Measurements from ENCODE around the gene ZBTB45. TPM values are rescaled to one million over a fixed set of nuclear protein-coding genes. Genes with fewer than 3 reads are reported as not detected.

ZBTB45 gene
- total RNA-seq, 1 donor from 2014 or later = 22.2 TPM

GRCh38 chr19:58477130-58477529 is 42.5 kb downstream of the ZBTB45 start:
- peak overlapping the region; percentile 85 for H3K4me3 Mint-ChIP-seq (ENCODE audit: unreplicated experiment)
- peak overlapping the region; percentile 89 for H3K27ac Mint-ChIP-seq (ENCODE audit: unreplicated experiment)
- H3K36me3 Mint-ChIP-seq (ENCODE audit: low read depth, unreplicated experiment) = peaks cover 12% of the 10 kb centered on the region
- H3K9me3 Mint-ChIP-seq (ENCODE audit: unreplicated experiment) = no peaks in the 10 kb centered on the region
- TF ChIP-seq CTCF (IDR thresholded peaks at IDR 0.05; ENCODE audit: unreplicated experiment) = no peak
- H3K4me1 Mint-ChIP-seq (ENCODE audit: unreplicated experiment) = peaks cover 8% of the 10 kb centered on the region
- peaks cover 10% of the 10 kb centered on the region for H3K27me3 Mint-ChIP-seq (ENCODE audit: unreplicated experiment)
- no peak for DNase-seq (ENCODE audit: low spot score)

GRCh38 chr19:58476498-58477015 is 43.1 kb downstream of the ZBTB45 start:
- TF ChIP-seq CTCF (IDR thresholded peaks at IDR 0.05; ENCODE audit: unreplicated experiment) = no peak
- Mint-ChIP-seq H3K4me3 (ENCODE audit: unreplicated experiment) (peak overlapping the region; percentile 85), H3K27me3 (ENCODE audit: unreplicated experiment) (peaks cover 10% of the 10 kb centered on the region), H3K9me3 (ENCODE audit: unreplicated experiment) (no peaks in the 10 kb centered on the region), H3K36me3 (ENCODE audit: low read depth, unreplicated experiment) (peaks cover 10% of the 10 kb centered on the region), H3K27ac (ENCODE audit: unreplicated experiment) (peak overlapping the region; percentile 89), H3K4me1 (ENCODE audit: unreplicated experiment) (peaks cover 8% of the 10 kb centered on the region)
- DNase-seq (ENCODE audit: low spot score) = no peak

DNA sequence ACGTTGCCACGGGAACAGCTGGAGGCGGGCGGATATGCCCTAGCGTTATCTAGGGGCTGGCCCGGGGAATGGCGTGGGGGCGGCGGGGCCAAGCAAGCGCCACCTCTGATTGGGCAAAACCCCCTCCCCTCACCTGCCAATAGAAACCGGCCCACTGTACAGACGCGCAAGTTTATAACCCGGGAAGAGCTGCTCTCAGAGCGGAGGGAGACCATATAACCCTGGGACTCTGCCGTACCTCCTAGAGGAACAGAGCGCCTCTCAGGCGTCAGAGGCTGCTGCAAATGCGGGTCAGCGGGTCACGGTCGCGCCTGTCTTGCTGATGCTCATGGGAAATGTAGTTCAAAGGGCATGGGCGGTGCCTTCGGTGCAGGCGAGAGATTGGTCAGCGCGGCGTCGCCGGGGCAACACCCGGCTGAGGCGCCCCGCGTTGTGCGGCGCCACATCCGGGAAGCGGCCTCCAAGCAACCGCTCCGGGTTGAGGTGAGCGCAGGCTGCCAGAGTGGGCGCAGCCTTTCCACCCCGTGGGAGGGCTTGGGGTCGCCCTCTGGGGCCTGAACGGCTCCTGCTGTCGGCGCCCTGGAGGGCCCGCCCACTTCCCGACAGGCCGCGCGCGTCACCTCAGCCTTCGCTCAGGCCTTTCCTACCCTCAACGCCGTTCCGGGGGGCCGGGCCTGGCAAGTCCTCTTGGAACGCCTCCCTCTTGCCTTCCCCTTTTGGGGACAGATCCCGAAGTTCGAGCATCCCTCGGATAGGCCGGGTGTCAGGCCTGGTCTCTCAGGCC is 43.7 kb downstream of the ZBTB45 start, which contains the start of gene ZNF446:
TSS of gene ZNF446 (plus strand) at position 639 of the 784 bp plus-strand sequence. CDS start 867 bp downstream, outside the sequence.
- no peak for TF ChIP-seq CTCF (IDR thresholded peaks at IDR 0.05; ENCODE audit: unreplicated experiment)

DNA sequence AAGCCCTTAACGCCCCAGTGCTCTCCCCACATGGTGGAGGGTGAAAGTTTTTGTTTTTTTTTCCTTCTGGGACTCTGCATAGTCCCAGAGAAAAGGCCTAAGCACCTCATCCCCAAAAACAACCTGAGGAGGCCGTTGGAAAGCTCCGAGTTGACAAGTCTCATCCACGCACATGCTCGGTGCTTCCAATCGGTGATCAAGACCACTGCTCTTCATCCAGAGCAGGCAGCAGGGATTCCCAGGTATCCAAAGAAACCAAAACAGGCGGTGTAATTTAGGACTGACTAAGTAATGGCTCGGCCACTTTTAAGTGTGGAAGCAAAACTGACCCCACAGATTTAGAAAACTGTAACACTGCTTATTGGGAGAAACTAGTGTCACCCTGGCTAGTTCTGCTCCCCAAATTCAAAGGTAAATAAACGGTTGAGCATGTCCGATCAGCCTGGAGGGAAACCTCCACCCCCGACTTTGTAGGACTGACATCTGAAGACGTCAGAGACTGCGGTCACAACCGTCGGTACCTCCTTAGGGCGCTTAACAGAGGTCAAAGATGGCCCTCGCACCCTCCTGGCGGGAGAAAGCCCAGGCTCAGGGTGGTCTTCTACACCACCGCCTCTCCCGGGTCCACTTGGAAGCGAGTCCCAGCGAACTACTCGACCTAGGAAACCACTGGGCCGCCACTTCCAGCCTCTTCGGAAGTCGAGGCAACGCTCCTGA is 44.5 kb downstream of the ZBTB45 start:
- Mint-ChIP-seq H3K36me3 (ENCODE audit: low read depth, unreplicated experiment) (peaks cover 10% of the 10 kb centered on the region), H3K27ac (ENCODE audit: unreplicated experiment) (peak overlapping the region; percentile 95), H3K27me3 (ENCODE audit: unreplicated experiment) (peaks cover 9% of the 10 kb centered on the region), H3K9me3 (ENCODE audit: unreplicated experiment) (no peaks in the 10 kb centered on the region), H3K4me1 (ENCODE audit: unreplicated experiment) (peaks cover 8% of the 10 kb centered on the region), H3K4me3 (ENCODE audit: unreplicated experiment) (peak overlapping the region; percentile 95)
- no peak for TF ChIP-seq CTCF (IDR thresholded peaks at IDR 0.05; ENCODE audit: unreplicated experiment)
- no peak for DNase-seq (ENCODE audit: low spot score)

More for the DNA sequence above, 43.7 kb downstream of the ZBTB45 start, which contains the start of gene ZNF446:
- Mint-ChIP-seq H3K4me1 (ENCODE audit: unreplicated experiment) (peaks cover 8% of the 10 kb centered on the region), H3K4me3 (ENCODE audit: unreplicated experiment) (peak within 1 kb of the TSS; percentile 95), H3K36me3 (ENCODE audit: low read depth, unreplicated experiment) (peaks cover 10% of the 10 kb centered on the region), H3K27ac (ENCODE audit: unreplicated experiment) (peak within 1 kb of the TSS; percentile 95), H3K27me3 (ENCODE audit: unreplicated experiment) (peaks cover 10% of the 10 kb centered on the region), H3K9me3 (ENCODE audit: unreplicated experiment) (no peaks in the 10 kb centered on the region)
- DNase-seq (ENCODE audit: low spot score) = peak; percentile 86

All from endothelial cell (in vitro differentiated cells).